Hepatocyte (in vitro differentiated cells): Measurements from ENCODE around the gene TOMM7.

Experiments used
- EZH2phosphoT487 ChIP-seq: fragments of 200-600 bp; sonication (generic); IDR thresholded peaks from one replicate; pipeline ENCODE4 v1.6.1; 2018; ENCODE audit warnings: antibody characterized with exemption, mild to moderate bottlenecking, low read depth, moderate library complexity; ENCODE audit not compliant: unreplicated experiment, severe bottlenecking
- TF ChIP-seq, protein P1 (sequence below): fragments of 200-600 bp; sonication (generic); IDR thresholded peaks from 2 replicates; pipeline ENCODE4 v1.5.1; 2016; ENCODE audit warnings: antibody characterized with exemption, mild to moderate bottlenecking; ENCODE audit not compliant: poor library complexity

DNA sequence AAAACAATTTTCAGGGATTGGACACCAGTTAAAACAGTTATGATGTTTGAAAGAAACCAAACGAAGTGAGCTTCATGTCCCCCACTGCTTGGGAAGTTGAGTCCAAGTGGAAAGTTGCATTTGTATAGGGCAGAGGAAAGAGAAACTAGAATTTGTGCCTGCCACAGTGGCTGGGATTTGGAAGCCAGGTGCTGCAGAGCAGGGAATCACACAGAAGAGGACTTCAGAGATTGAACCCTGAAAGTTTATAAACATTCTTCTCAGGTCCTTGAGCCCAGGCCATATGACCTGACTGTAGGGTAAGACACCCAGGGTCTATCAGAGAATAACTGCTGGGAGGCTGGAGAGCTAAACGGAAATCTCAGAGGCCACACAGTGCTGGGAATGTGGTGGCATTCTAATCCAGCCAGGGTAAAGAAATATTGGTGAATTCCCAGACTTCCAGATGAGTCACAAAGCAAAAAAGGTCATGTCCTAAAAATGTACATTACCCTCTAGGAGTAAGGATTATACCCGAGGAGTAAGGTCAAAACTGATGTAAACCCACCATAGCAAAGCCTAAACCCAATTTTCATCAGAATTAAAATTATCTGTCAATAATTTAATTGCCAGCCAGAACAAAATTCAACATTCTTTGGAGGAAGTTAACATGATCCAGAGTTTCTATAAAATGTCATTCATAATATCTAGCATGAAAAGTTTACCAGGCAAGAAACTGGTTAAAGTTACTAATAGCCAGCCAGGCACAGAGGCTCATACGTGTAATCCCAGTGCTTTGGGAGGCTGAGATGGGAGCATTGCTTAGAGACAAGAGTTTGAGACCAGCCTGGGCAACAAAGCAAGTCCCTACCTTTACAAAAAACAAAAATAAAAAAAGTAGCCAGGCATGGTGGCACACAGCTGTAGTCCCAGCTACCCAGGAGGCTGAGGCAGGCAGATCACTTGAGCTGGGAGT is 31.2 kb downstream of the TOMM7 start:
- no peak for TF ChIP-seq EZH2phosphoT487
- TF ChIP-seq, protein P1, sequence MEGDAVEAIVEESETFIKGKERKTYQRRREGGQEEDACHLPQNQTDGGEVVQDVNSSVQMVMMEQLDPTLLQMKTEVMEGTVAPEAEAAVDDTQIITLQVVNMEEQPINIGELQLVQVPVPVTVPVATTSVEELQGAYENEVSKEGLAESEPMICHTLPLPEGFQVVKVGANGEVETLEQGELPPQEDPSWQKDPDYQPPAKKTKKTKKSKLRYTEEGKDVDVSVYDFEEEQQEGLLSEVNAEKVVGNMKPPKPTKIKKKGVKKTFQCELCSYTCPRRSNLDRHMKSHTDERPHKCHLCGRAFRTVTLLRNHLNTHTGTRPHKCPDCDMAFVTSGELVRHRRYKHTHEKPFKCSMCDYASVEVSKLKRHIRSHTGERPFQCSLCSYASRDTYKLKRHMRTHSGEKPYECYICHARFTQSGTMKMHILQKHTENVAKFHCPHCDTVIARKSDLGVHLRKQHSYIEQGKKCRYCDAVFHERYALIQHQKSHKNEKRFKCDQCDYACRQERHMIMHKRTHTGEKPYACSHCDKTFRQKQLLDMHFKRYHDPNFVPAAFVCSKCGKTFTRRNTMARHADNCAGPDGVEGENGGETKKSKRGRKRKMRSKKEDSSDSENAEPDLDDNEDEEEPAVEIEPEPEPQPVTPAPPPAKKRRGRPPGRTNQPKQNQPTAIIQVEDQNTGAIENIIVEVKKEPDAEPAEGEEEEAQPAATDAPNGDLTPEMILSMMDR = no peak
